ENCODE data around the gene WDPCP. TPM values are rescaled to one million over a fixed set of nuclear protein-coding genes. Genes with fewer than 3 reads are reported as not detected.
"Not testable (repeated sequence)": the region's sequence is repeated elsewhere in the genome, so short reads cannot be mapped to it uniquely, and the experiment has no call there.

The WDPCP gene
- polyA plus RNA-seq, 4 donors: 11.4 to 15.6 (median 12.8) TPM

GRCh38 chr2:63484481-63484880, 103.8 kb downstream of the WDPCP start:
- no peak for DNase-seq (ENCODE audit: low read depth in 4 of 4, low spot score in 2 of 4)

GRCh38 chr2:63477686-63478085, 110.6 kb downstream of the WDPCP start:
- DNase-seq (ENCODE audit: low read depth in 4 of 4, low spot score in 2 of 4): no peak

- not testable (repeated sequence) for DNase-seq (ENCODE audit: low read depth in 4 of 4, low spot score in 2 of 4)
These were observed 119.0 kb downstream of the WDPCP start for GRCh38 chr2:63469313-63469712.

DNA sequence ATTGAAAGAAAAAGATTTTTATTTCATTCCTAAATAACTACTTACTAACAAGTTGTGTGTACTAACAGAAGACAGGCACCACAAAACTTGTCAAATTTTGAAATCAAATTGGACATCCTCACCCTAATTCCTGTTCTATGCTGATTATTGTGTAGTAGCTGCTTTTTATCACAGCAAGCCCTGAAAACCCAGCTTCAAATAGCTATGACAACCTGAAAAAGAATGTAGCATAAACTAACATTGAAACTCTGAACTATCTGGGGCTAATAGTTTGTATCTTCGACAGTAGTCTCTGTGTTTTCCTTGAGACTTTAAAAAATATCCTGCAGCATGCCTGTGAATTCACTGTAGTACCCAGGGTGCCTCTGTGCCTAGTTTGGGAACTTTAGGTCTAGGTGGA, 122.6 kb downstream of the WDPCP start:
- DNase-seq (ENCODE audit: low read depth in 4 of 4, low spot score in 2 of 4): no peak

DNA sequence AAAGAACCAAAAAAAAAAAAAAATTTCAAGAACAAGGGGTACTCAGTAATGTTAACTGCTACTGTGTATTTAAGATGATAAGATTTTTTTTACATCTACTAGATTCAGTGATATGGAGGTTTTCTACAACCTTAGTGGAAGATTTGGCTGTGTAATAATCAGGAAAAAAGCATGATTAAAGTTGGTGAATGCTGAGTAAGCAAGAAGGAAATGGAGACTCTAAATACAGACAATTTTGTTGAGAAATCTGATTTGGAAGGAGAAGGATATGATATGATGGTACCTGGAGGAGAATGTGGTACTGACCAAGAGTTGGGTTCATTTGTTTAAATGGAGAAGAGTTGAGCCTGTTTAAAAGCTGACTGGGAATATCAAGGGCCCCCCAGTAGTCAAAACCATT, 125.1 kb downstream of the WDPCP start:
- no peak for DNase-seq (ENCODE audit: low read depth in 4 of 4, low spot score in 2 of 4)

DNA sequence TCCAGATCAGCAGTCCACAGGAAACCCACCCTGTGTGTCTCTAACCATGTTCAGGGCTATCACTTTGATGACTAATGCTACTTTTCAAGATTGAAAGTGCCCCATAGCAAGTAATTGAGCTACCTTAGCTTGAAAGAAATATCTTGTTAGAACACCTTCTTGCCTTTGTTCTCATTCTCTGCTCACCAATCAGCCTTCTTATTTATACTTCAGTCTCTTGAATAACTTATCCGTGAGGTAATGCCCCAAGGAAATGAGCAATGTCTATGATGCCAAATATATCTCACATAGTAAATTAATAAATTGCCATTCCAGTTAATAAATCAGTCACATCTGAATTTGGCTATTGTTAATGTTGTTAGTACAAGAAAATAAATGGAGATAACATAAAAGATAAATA, 141.6 kb downstream of the WDPCP start:
- no peak for DNase-seq (ENCODE audit: low read depth in 4 of 4, low spot score in 2 of 4)

- DNase-seq (ENCODE audit: low read depth in 4 of 4, low spot score in 2 of 4): no peak
These were observed 143.6 kb downstream of the WDPCP start for GRCh38 chr2:63444565-63445288.

- DNase-seq (ENCODE audit: low read depth in 4 of 4, low spot score in 2 of 4): no peak
These were observed 147.7 kb downstream of the WDPCP start for GRCh38 chr2:63440612-63441011.

- no peak for DNase-seq (ENCODE audit: low read depth in 4 of 4, low spot score in 2 of 4)
These were observed 150.1 kb downstream of the WDPCP start for GRCh38 chr2:63438181-63438580.

- no peak for DNase-seq (ENCODE audit: low read depth in 4 of 4, low spot score in 2 of 4)
These were observed 151.8 kb downstream of the WDPCP start for GRCh38 chr2:63436488-63436887.

GRCh38 chr2:63435070-63435469, 153.2 kb downstream of the WDPCP start:
- DNase-seq (ENCODE audit: low read depth in 4 of 4, low spot score in 2 of 4): no peak

DNA sequence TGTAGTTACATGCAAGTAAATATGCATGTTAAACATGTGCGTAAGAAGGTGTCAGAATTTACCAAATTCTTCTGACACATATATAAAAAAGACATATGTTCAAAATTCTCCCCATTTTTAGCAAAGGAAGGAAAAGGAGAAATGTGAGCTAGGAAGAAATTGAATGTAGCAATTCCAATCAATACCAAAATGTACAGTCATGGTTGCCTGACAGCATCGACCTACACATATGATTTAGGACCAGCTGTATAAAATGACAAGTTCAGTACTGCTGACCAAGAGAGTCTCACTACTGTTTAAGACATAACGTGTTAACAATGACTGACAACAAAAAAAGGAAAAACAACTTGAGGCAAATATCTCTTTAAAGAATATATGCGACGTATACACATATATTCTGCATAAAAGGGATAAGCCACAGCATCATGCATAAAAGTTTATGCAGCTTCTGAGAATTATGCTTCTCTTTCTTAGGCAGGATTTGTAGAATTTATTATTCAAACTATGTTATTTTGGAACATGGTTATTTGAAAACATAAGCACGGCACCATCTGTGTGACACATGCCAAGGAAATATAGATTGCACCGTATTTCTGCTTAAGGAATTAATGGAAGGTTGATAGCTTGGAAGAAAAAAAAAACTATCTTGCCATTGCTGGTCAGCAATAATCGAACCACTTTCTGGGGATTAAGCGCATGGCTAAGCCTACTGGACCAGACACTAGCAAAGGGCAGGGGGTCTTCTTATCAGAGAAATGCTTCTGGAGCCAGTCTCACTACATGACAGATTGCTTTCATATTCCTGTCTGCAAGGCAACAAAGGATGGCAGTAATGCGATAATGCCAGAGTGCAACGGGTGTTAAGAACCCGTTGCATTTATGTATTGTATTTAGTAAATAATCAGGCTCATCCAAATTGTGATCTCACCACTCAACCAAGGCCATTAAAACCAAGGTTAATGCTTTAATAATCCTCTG, 154.0 kb downstream of the WDPCP start:
- DNase-seq (ENCODE audit: low read depth in 4 of 4, low spot score in 2 of 4): no peak

DNA sequence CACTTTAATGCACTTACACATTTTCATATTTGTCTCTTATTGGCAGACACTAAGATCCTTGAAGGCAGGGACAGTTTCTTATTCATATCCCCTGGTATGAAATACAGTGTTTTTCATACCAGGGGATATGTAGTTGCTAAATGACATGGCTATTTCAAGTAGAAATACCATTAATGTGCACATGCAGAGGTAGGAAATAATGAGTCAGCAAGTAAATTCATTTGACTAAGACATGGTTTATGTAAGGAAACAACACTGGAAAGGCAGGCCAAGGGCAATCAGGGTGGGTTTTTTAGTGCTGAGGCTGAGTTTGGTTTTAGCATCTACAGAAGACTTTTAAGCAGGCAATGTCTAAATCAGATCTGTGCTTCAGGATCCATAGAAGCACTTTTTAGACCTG, 155.9 kb downstream of the WDPCP start:
- no peak for DNase-seq (ENCODE audit: low read depth in 4 of 4, low spot score in 2 of 4)

GRCh38 chr2:63425606-63426005, 162.7 kb downstream of the WDPCP start:
- no peak for DNase-seq (ENCODE audit: low read depth in 4 of 4, low spot score in 2 of 4)

GRCh38 chr2:63425079-63425416, 163.2 kb downstream of the WDPCP start:
- no peak for DNase-seq (ENCODE audit: low read depth in 4 of 4, low spot score in 2 of 4)

- DNase-seq (ENCODE audit: low read depth in 4 of 4, low spot score in 2 of 4): no peak
These were observed 163.8 kb downstream of the WDPCP start for GRCh38 chr2:63424329-63425078.

- no peak for DNase-seq (ENCODE audit: low read depth in 4 of 4, low spot score in 2 of 4)
These were observed 165.7 kb downstream of the WDPCP start for GRCh38 chr2:63422556-63422955.

- no peak for DNase-seq (ENCODE audit: low read depth in 4 of 4, low spot score in 2 of 4)
These were observed 179.7 kb downstream of the WDPCP start for GRCh38 chr2:63408530-63408929.

GRCh38 chr2:63406641-63407040, 181.6 kb downstream of the WDPCP start:
- DNase-seq (ENCODE audit: low read depth in 4 of 4, low spot score in 2 of 4): no peak

GRCh38 chr2:63403820-63404219, 184.5 kb downstream of the WDPCP start:
- DNase-seq (ENCODE audit: low read depth in 4 of 4, low spot score in 2 of 4): no peak

GRCh38 chr2:63402889-63403288, 185.4 kb downstream of the WDPCP start:
- DNase-seq (ENCODE audit: low read depth in 4 of 4, low spot score in 2 of 4): not testable (repeated sequence)

All from left renal cortex interstitium (tissue), 4 donors.